Fibroblast of peridontal ligament (primary cell): ENCODE results near the gene NES.

Experiments used
- DNase-seq: peaks from one replicate; pipeline ENCODE4 v3.0.0-alpha.2; 2010; ENCODE audit errors: extremely low read depth

Gene NES

DNA sequence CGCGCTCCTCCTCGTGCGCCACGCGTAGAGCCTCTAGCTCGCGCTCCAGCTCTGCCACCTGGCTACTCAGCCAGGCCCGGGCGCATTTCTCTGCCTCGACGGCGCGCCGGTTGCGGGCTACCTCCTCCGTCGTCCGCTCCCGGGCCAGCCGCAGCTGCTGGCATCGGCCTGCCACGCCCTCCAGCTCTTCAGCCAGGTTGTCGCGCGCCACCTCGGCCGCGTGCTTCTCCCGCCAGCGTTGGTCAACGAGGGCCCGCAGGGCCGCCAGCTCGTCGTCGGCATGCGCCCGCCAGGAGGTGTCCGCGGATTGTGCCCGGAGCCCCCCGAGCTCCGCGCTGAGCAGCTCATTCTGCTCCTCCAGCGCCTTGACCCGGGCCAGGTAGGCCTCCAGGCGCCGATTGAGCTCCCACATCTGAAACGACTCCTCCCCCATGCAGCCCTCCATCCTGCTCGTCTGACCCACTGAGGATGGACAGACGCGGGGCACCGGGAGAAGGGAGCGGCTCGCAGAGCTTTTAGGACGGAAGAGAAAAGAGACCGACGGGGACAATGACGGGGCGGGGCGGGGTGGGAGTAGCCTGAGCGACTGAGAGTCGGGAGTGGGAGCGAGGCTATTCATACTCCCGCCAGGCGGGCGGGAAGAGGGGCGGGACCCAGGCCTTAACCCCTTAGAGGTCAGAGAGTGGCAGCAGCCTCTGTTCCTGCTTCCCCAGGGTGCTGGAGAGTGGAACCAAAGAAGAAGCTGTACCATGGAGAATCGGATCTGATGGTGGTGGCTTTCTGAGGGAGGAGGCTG, at the start of gene NES:
NES (minus strand) TSS at position 588 of the 796 bp plus-strand sequence; CDS start at position 445, 143 bp downstream.
- DNase-seq = peak; percentile 66

GRCh38 chr1:156726549-156727226, 49.5 kb upstream of the NES start:
- peak; percentile 75 for DNase-seq

DNA sequence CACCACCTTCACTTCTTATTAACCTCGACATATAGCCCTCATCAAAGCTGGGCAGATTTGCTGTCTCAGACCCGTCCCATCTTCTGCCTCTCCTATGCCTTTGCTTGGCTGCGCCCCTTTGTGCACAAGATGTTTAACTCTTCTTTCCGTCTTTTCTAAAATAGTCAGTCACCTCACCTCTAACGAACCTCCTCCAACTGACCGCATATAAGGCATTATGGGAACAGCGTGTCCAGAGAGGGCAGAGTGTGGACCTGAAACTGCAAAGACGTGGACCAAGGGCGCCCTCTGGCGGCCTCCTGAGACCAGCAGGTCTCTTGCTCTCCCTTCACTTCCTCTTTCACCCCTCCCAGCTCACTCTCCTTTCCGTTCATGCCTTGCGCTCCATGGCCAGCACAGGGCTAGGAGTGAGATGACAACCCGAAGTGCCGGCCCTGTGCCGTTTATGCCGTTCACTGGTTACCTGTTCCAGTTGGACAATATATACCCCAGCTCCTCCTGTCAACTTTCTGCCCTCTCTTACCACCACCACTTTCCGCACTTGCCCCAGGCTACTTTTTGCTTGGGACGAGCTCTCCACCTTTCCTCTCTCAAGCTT, 48.6 kb upstream of the NES start:
- peak; percentile 94 for DNase-seq

- no peak for DNase-seq
Measured at GRCh38 chr1:156721535-156721934, 44.3 kb upstream of the NES start.

GRCh38 chr1:156721131-156721530, 43.9 kb upstream of the NES start:
- no peak for DNase-seq

GRCh38 chr1:156717351-156717750, 40.1 kb upstream of the NES start:
- no peak for DNase-seq

DNA sequence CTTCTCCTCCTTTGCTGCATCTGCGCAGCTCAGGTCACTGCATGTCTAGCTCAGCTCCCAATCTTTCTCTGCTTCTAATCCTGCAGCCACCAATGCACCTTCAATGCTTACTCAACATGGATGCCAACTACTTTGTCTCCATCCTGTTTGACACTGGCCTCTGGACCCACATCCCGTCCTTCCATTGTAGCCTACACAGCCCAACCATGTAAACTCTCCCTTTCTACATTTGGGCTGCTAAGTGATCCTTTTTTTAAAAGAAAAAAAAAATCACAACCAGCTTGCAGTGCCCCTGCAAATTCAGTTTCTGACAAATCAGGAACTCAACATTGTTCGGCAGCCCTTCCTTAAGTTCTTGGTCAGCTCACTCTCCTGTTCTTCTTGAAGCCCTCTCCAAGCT, 37.6 kb upstream of the NES start:
- no peak for DNase-seq

- DNase-seq = no peak
Measured at GRCh38 chr1:156712626-156713025, 35.4 kb upstream of the NES start.

- DNase-seq = no peak
Measured at GRCh38 chr1:156711011-156711817, 34.0 kb upstream of the NES start.

DNA sequence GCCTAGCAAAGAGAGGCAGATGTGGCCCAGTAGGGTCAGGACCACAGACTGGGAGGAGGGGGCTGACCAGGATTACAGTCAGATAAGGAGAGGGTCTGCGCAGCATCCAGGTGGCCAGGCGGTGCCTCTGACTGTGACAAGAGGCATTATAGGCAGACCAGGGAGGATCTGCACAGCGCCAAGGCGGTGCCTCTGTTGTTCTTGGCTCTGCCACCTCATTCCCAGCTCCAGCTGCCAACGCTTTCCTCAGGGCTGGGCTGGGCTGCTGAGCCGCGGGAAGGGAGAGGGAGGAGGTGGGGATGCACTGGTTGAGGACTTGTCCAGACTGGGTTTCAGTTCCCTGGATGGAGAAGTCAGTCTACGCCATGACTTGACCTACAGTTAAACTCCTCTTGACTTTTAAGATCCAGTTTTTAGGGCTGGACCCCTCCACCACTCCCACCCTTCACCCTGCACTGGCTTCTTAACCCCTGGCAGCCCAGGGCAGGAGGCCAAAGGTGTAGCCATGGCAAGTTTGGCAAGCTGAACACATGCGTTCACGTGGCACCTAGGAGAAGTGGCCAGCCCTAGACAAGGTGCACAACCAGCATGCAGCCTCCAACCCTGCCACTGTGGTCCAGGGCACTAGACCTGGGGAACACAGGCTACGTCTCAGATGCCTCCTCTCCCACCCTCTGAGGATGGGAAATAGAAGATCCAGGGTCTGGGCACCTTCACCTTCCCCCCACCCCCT, 32.7 kb upstream of the NES start:
- peak; percentile 83 for DNase-seq

- no peak for DNase-seq
Measured at GRCh38 chr1:156709031-156709430, 31.8 kb upstream of the NES start.

DNA sequence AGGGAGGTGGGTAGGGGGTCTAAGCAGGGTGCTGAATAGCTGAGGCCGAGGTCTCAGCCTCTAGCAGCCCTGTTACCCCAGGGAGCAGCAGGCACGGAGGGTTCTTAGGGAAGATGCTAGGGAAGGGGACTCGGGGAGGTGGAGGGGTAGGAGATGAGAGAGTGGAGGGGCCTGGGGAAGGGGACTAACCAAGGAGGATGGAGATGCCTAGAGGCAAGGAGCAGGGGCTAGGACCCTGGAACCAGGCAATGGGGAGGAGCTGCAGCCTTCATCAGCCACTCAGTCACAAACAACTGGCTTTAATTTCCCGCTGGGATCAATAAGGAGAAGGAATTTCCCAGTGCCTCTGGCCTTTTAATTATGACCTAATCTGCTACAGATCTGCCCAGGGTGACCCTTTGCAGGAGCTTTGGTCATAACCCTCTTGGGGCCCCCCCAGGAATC, 31.0 kb upstream of the NES start:
- DNase-seq = peak; percentile 47

DNA sequence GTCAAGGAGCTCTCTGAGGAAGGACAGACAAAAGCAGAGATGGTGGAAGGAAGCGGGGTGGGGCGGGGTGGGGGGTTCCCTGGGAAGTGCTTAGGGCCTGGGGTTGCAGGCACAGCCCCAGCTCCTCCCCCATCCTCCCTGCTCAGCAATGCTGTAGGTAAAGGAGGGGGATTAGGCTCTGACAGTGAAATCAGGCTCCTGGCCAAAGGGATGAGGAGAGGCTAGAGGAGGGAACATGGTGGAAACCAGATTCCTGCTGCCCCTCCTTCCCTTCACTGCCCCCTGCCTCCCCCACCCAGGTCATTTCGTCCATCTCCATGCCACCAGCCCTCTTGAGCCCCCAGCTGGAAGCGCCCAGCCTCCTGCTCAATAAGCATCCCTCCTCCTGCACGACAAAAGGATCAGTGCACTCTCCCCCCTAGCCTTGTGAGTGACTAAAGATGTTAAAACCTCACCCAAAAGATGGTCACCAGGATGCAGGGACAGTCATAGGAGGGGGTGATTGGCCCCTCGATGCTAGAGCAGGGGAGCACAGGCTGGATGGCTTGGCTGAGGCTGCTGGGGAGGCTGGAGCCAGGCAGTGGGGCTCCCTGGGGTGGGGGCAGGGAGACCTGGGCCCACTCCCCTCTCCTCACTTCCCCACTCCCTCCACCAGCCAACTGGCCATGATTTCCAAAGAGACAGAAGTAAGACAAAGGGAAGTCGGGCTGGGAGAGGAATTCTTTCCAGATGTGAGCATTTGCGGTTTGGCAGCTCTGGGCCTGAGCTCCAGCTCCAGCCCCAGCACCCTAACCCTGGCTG, 30.4 kb upstream of the NES start:
- DNase-seq = peak; percentile 83

DNA sequence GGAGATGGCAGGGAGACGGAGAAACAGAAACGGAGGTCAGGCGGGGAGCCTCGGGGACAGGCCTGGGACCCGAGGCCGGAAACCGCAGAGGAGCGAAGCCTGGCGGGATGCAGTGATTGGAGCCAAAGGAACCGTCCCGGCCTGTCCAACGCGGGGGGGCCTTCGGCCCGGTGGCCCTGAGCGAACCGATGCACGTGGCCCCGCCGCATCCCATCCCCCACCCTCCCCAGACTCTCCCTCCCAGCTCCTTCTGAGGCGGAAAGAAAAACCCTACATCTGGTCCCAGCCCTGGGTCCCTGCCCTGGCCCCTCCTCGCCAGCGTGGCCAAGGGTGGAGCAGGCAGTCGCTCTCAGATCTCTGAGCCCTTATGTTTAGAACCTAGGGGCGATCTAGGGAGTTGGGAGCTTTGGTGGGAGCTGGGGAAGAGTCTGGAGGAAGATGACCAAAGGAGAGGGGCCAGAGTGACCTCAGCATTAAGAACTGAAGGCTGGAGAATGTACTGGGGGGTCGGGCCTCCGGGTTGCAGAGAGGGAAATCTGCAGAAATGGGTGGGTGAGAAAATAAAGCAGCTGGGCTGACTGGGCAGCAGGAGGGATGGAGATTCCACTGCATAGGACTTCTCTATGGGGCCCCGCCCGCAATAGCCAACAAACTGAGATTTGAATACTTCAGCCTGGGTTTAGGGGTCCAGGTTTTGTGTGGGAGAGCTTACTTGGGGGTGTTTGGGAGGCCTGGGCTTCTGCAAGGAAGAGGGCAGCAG, 29.6 kb upstream of the NES start:
- DNase-seq = peak; percentile 89

DNA sequence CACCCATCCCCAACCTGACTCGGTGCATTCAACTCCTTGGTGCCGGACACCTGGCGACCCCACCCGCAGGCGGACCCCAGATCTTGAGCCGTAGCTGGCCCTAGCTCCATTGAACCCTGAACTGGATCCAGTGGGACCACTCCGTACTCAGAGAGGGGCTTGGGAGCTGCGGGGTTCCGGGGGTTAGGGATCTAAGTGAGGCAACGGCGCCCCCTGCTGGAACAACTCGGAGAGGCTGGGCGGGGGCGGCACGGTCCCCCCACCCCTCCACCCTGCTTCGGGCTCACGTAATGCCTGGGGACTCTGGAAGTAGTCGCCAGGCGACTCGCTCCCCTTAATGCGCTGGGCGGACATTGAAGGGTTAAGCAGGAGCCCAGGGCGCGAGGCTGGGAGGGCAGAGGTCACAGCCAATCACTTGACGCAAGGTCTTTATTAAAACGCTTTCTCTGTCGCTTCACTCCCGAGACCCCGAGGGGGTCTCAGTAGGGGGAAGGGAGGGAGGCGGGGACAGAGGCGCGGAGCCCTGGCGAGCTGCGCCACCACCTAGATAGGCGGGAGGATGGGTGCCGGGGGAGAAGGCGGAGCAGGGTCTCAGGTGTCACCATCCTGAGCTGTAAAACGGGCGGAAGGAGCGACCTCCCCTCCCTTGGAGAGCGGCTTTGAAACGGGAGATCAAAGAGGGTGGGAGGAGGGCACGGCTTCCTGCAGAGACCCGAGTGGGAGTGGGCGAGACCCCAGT, 28.9 kb upstream of the NES start:
- DNase-seq = peak; percentile 74

DNA sequence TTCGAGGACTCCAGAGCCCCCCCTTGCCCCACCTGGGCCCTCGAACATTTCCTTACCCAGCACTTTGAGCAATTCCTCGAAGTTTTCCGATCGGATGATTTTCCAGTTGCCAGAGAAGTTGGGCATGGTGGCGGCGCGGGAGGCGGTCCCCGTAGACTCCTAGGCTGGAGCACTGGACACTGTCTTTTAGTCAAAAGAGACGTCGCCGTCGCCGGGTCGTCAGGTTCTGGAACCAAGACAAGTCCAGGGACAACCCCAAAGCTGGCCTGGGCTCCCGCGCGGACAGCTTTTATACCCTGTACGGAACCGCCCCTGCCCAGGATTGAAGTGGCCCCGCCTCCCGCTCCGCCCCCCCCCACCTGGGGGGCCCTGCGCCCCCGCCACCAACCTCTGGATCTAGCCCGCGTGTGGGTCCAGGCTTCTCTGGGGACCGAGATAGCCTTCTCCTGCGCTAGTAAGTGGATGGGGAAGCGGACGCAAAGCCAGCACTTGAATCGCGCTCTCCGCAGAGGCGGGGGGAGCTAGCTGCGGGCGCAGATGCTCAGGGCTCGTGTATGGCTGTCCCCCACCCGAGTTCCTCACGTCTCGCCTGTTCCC, 28.2 kb upstream of the NES start, which contains the start of gene CRABP2:
CRABP2 (minus strand) TSS at position 263 of the 597 bp plus-strand sequence; CDS start at position 126, 137 bp downstream.
- DNase-seq = peak; percentile 45

DNA sequence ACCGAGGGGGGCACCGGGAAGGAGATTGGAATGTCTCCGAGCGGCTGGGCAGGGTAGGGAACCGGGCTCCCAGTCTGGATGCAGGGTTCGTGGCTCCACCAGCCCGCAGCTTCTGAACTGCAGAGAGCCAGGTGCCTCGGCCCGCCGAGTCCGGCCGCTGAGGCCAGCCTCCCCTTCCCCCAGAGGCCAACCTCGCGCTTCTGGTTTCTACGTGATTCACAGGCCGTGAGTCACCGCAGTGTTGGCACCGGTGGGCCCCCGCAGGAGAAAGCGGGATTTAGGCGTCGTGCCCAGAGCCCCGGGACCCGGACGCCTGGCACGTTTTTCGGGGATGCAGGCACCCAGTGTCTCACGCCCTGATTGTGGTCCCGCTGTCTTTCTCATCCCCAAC, 27.7 kb upstream of the NES start:
- DNase-seq = peak; percentile 69

DNA sequence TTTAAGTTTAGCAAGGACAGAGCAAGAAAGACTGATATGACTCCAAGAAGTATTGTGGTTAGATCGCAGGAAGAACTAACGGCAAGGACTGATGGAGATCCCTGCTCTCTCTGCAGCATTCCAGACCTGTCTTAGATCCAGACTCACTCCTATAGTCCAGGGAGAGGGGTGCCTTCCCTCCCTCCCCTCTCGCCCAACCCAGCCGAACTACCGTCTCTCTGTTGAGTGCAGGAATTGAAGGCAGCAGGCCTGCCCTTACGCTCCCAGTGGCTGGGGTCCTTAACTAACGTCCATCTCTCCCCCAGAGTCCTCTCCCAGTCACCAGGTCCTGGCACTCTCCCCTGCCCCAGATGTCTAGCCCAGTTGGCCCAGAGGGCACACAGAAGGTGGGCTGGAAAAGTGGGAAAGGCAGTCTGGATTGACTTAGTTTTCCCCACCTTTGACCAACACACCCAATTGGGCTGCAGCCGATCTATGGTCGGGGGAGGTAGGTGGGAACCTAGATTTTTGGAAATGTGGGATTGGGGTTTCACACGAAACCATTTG, 27.0 kb upstream of the NES start:
- DNase-seq = no peak
